Activated T-helper 9 cell treated with anti-CD3 and anti-CD28 coated beads, Interleukin-2, amount 50 U/mL, for 16 hours (primary cell): ENCODE results near the gene IFFO2.

Experiments
- DNase-seq: peaks from one replicate; pipeline ENCODE4 v3.0.0-alpha.2; 2020; ENCODE audit warnings: low read depth

Gene IFFO2

DNA sequence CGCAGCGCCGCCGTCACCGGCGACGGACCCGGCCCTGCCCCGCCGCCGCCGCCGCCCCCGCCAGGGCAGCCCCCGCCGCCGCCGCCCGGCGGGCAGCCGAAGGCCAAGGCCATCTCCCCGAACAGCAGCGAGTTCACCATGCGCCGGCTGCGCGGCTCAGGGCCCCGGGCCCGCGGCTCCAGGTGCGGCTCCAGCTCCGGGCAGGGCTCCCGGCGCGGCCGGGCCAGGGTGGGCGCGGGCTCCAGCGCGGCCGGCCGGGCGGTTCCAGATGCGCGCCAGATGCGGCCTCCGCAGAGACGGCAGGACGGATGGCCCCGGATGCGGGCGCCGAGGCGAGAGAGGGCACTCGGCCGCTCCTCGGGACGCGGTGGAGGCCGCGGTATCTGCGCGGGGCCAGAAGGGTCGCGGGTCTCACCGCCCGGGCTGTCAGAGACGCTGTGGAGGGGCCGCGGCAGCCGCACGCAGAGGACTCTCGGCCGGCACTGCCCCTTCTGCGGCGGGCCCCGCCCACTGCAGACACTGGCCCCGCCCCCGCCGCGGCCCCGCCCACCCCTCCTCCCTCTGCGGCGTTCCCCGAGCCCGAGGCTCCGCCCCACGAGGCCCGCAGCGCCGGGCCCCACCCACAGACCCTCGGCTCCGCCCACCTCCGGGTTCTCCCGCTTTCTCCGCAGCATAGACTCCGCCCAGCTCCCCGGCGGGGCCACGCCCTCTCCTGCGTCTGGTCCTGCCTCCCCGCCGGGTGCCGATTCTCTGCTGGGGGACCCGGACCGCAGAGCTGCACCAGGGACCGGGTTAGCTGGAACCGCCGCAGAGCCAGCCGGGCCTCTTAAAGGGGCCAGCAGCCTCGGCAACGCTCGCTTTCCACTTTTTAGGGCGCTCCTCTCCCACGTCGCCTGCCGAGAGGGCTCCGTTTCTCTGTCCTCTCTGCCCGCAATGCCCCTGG lies at the start of gene IFFO2:
Gene IFFO2 (minus strand): TSS at position 484 of the 943 bp plus-strand sequence. CDS start 344 bp downstream, at position 140.
- peak; percentile 98 for DNase-seq

- no peak for DNase-seq
Measured at GRCh38 chr1:19006000-19006399, 49.5 kb upstream of the IFFO2 start.

DNA sequence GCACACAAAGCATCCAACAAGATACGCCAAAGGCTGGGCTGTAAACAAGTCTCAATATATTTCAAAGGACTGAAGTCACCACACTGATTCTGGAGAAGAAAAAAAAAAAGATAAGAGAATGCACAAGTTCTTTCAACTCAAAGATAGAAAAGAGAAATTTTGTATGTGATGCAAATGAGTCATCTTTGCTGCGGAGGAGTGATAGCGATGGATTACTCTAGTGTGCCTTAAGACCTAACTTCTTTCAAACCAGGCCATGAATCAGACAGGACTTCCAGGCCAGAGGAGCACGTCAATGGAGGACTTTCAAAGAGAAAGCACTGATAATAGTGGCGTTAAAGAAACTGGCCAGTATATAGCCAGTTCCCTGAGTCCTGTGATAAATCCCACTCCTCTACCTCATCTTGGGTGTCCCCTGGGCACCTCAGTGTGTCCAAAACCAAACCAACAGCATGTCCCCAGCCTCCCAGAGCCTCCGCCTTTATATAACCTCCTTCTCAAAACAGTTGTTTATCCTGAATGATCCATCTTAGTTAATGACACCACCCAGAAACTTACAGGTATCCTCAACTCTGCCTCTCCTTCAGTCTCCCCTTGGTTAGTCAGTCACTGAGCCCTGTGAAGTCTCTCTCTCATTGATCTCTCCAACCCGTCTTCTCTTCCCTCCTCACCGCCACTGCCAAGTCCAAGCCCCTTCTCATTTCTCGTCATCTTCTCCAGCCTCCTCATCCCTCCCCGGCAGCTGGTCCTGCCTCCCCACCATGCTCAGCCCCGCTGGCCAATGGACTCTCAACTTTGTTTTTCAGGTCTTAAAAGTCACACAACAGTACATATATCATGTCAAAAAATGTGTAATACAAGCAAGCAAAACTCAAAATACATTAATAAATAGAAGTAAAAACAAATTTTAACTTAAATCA lies 47.2 kb upstream of the IFFO2 start:
- no peak for DNase-seq

GRCh38 chr1:19000065-19000464 lies 43.6 kb upstream of the IFFO2 start:
- DNase-seq, result no peak

DNA sequence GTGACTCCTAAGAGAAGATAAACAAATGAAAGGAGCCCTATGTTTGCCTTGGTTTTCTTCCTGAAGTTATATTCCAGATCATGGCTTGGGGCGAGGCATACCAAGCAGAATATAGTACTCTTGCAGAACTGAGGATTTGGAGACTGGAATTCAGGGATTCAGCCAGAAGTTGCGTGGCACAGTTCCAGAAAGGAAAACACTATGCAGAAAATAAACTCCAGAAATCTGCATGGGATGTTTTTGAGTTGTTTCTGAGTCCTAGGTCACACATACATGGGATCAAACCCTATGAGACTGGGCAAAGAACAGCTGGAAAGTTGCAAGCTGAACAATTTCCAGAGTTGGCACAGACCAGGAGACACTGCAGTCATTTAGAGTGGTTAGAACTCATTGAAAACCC lies 42.9 kb upstream of the IFFO2 start:
- DNase-seq, result no peak

DNA sequence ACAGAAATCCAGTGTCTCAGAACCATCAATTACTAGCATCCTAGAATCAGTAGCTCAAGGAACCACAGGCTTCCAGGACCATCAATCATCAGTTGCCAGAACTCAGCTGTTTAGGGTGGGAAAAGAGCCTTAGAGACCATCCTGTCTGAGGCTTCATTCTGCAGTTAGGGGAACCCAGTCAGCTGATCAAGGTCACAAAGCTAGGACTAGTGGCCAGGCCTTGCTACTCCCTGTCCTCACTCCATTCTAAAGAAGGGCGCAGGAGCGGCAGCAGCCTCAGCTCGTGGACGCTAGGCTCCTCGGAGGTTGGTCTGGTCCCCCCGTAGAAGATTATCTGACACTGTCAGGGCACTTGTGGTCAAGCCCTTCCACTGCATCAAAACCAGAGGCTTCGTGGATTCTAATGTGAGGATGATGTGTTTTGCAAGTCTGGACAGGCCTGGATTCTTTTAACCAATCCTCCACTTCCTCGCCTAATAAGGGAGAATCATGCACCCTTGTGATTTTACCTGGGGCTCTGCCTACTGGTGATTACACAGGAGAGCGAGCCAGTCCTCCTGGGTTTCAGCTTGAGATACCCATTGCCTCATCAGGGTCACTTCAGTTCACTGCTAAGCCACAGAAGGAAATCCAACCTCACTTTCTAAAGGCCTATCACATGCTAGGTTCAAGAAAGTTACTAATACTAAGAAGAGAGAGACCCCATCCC lies 41.7 kb upstream of the IFFO2 start:
- DNase-seq, result no peak

- DNase-seq, result no peak
Measured at GRCh38 chr1:18997508-18997907, 41.0 kb upstream of the IFFO2 start.

- no peak for DNase-seq
Measured at GRCh38 chr1:18996548-18997177, 40.2 kb upstream of the IFFO2 start.

DNA sequence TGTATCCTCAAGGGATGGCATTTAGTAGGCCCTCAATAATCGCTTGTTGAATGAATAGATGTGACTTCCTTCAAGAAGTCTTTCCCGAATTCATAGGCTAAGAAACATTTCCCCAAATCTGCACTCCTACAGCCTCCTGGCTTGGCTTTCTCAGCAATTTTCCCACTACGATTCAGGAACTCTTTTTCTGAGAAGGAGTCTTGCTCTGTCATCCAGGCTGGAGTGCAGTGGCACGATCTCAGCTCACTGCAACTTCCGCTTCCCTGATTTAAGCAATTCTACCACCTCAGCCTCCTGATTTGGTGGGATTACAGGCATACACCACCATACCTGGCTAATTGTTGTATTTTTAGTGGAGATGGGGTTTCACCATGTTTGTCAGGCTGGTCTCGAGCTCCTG lies 37.9 kb upstream of the IFFO2 start:
- DNase-seq, result no peak

- DNase-seq, result no peak
Measured at GRCh38 chr1:18992646-18993045, 36.2 kb upstream of the IFFO2 start.

- DNase-seq, result no peak
Measured at GRCh38 chr1:18991585-18991984, 35.1 kb upstream of the IFFO2 start.

DNA sequence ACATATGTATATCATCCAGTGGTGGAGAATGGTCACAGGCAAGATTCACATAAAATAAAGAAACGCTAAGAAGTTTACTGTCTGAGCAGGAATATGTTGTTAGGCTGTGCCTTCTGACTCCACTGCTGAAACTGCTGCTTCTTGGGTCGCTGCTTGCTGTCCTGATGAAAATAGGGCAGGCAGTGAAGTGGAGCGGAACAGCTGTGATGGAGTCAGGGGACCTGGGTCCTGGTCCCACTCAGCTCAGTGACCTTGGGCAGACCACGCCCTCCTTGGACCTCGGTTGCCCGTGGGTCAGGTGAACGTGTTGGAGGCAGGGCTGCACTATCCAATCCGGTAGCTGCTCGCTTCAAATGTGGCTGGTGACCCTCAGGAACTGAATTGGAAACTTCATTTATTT lies 33.4 kb upstream of the IFFO2 start:
- DNase-seq, result no peak

- DNase-seq, result no peak
Measured at GRCh38 chr1:18989176-18989799, 32.8 kb upstream of the IFFO2 start.

DNA sequence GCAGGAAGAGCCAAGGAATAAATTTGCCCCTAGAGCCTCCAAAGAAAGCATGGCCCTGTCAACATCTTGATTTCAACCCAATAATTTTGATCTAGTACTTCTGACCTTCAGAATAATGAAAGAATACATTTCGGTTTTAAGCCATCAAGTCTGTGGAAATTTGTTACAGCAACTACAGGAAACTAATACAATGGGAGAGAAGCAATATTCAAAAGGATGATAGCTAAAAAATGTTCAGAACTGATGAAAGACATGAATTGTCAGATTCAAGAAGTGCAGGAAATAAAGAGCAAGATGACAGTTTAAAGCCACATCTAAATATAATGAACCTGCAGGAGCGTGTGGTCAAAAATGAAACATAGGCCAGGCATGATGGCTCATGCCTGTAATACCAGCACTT lies 24.8 kb upstream of the IFFO2 start:
- DNase-seq, result no peak

DNA sequence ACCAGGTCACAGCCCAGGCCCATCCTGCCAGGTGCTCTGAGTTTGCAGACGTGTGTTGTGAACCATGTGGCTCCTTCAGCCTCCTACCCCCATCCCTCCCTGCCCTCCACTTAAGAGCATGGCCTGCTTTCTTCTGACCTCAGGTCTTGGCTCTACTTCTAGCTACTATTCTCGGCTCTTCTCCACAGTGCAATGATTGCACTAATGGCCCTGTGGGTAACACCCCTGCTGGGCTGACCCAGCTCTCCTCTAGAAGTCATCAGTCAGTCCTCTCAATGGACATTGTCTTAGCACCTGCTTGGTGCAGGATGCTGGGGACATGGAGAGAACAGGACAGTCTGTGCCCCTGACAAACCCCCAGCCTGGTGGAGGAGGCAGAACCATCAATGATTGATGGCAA lies 22.2 kb upstream of the IFFO2 start:
- no peak for DNase-seq

GRCh38 chr1:18977428-18977827 lies 21.0 kb upstream of the IFFO2 start:
- no peak for DNase-seq

DNA sequence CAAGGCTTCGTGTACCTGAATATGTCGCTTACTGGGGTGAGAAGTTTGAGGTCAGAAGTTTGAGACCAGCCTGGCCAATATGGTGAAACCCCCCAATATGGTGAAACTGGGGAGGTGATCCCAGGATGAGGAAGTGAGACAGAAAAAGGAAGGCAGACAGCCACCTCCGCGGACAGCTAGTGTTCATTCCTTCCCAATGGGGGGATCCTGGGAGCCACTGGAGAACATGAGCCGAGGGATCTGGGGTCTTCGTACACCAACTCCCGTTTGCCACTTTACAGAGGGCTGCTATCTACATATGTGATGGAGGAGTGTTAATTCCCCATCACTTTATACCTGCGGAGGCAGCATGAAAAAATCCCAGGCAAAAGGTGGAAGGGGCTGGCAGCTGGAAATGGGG lies 19.6 kb upstream of the IFFO2 start:
- no peak for DNase-seq

- DNase-seq, result no peak
Measured at GRCh38 chr1:18974606-18975005, 18.1 kb upstream of the IFFO2 start.

DNA sequence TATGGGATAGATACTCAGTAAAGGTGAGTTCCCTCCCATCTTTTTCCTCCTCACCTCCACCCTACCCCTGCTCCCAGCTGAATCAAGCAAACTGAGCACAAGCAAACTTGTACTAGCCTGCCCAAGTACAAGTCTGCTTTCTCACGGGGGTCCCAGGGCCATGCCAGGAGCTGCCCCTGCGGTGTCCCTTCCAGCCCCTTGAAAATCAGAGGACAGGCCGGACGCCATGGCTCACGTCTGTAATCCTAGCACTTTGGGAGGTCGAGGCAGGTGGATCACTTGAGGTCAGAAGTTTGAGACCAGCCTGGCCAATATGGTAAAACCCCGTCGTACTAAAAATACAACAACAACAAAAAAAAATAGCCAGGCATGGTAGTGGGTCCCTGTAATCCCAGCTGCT lies 17.5 kb upstream of the IFFO2 start:
- DNase-seq, result no peak

DNA sequence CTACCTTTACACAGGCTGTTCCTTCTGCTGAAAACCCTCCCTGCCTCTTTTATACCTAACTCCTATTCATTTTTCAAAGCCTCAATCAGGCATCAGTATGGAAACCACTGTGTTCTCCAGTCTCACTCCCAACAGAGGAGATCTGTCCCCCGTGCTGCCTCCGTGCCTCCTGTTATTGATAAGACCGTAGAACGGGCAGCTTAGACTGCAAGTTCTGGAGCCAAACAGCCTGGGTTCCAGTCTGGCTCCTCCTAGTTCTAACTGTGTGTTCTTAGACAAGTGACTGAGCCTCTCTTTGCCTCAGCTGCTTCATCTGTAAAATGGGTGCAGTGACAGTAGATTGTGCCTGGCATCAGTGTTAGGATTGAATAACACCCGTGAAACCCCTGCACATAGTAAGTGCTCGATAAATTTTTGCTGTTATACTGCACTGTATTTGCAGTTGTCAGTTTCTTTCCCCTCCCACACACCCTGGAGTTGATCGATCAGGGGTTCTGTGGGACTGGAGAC lies 17.0 kb upstream of the IFFO2 start:
- no peak for DNase-seq

GRCh38 chr1:18972991-18973390 lies 16.5 kb upstream of the IFFO2 start:
- no peak for DNase-seq
